OCI-LY3 (cell line): ENCODE results near the gene IMMP2L.

ENCODE experiments used
- H2AFZ ChIP-seq: fragments of 200-600, 300-600 bp; shearing (Covaris generic); 2 replicates; pipeline ENCODE4 v1.6.0; 2014; ENCODE audit warnings: antibody characterized with exemption, low read depth, low read length
- H3K27ac ChIP-seq: fragments of 200-600, 300-600 bp; sonication (generic); 2 replicates; pipeline ENCODE4 v1.5.1; 2014; ENCODE audit warnings: mild to moderate bottlenecking, low read length, moderate library complexity, mixed read lengths
- H3K27me3 ChIP-seq: fragments of 200-600, 300-600 bp; sonication (generic); 2 replicates; pipeline ENCODE4 v1.6.1; 2014; ENCODE audit warnings: low read depth, low read length, mixed read lengths
- H3K36me3 ChIP-seq: fragments of 200-600, 300-600 bp; sonication (generic); replicated peaks from 2 replicates; pipeline ENCODE3; 2014; ENCODE audit warnings: low read depth, low read length, mixed read lengths
- H3K4me1 ChIP-seq: fragments of 300-600, 200-600 bp; sonication (generic); 2 replicates; pipeline ENCODE4 v1.6.1; 2014; ENCODE audit warnings: low read length, mixed read lengths
- H3K4me2 ChIP-seq: fragments of 200-600, 300-600 bp; sonication (generic); 2 replicates; pipeline ENCODE4 v1.6.1; 2014; ENCODE audit warnings: low read length, mixed read lengths
- H3K4me3 ChIP-seq: fragments of 300-600, 200-600 bp; sonication (generic); 2 replicates; pipeline ENCODE4 v1.5.1; 2014; ENCODE audit warnings: antibody characterized with exemption, mild to moderate bottlenecking, low read length, moderate library complexity
- H3K79me2 ChIP-seq: fragments of 300-600, 200-600 bp; shearing (Covaris generic); 2 replicates; pipeline ENCODE4 v1.6.1; 2014; ENCODE audit warnings: mild to moderate bottlenecking, low read length, mixed read lengths
- H3K9ac ChIP-seq: fragments of 300-600, 200-600 bp; shearing (Covaris generic); 2 replicates; pipeline ENCODE4 v1.6.0; 2014; ENCODE audit warnings: mild to moderate bottlenecking, low read length, moderate library complexity
- H3K9me3 ChIP-seq: fragments of 200-600, 300-600 bp; shearing (Covaris generic); 2 replicates; pipeline ENCODE4 v1.6.1; 2014; ENCODE audit warnings: low read length, mixed read lengths; ENCODE audit not compliant: insufficient read depth
- H4K20me1 ChIP-seq: fragments of 200-600, 300-600 bp; sonication (generic); 2 replicates; pipeline ENCODE4 v1.6.1; 2016; ENCODE audit warnings: low read length, mixed read lengths; ENCODE audit not compliant: insufficient read depth
- CTCF ChIP-seq: fragments of 200-600, 300-600 bp; sonication (generic); IDR thresholded peaks from 2 replicates; pipeline ENCODE4 v1.5.1; 2014; ENCODE audit warnings: antibody characterized with exemption, low read length, low read depth
- EZH2phosphoT487 ChIP-seq: fragments of 200-600 bp; shearing (Covaris generic); IDR thresholded peaks from 2 replicates; pipeline ENCODE4 v1.6.1; 2018; ENCODE audit warnings: antibody characterized with exemption, mixed run types, low read depth

The IMMP2L gene

GRCh38 chr7:111429781-111430180 lies 132.5 kb downstream of the IMMP2L start:
- H3K27ac ChIP-seq, result no peak overlapping the region
- no peaks in the 10 kb centered on the region for H3K9me3 ChIP-seq
- no peaks in the 10 kb centered on the region for H4K20me1 ChIP-seq

GRCh38 chr7:111424768-111425167 lies 137.5 kb downstream of the IMMP2L start:
- H3K4me1 ChIP-seq, result no peaks in the 10 kb centered on the region
- H3K27ac ChIP-seq, result no peak overlapping the region
- no peak overlapping the region for H3K4me2 ChIP-seq
- no peak overlapping the region for H3K4me3 ChIP-seq
- H2AFZ ChIP-seq, result no peak overlapping the region
- H3K36me3 ChIP-seq, result no peaks in the 10 kb centered on the region
- H4K20me1 ChIP-seq, result no peaks in the 10 kb centered on the region
- no peak overlapping the region for H3K9ac ChIP-seq
- TF ChIP-seq CTCF, result no peak
- no peaks in the 10 kb centered on the region for H3K27me3 ChIP-seq
- no peaks in the 10 kb centered on the region for H3K79me2 ChIP-seq
- no peaks in the 10 kb centered on the region for H3K9me3 ChIP-seq

More at GRCh38 chr7:111429781-111430180, 132.5 kb downstream of the IMMP2L start:
- H3K4me3 ChIP-seq, result no peak overlapping the region
- H3K4me2 ChIP-seq, result no peak overlapping the region
- no peak overlapping the region for H3K9ac ChIP-seq
- no peaks in the 10 kb centered on the region for H3K79me2 ChIP-seq
- H3K4me1 ChIP-seq, result no peaks in the 10 kb centered on the region
- no peaks in the 10 kb centered on the region for H3K27me3 ChIP-seq
- H3K36me3 ChIP-seq, result no peaks in the 10 kb centered on the region
- TF ChIP-seq CTCF, result no peak
- no peak for TF ChIP-seq EZH2phosphoT487
- no peak overlapping the region for H2AFZ ChIP-seq

GRCh38 chr7:111414374-111414773 lies 147.9 kb downstream of the IMMP2L start:
- Histone ChIP-seq H3K36me3 (no peaks in the 10 kb centered on the region), H3K4me2 (no peak overlapping the region), H4K20me1 (no peaks in the 10 kb centered on the region), H3K27ac (no peak overlapping the region), H3K79me2 (no peaks in the 10 kb centered on the region), H3K27me3 (no peaks in the 10 kb centered on the region), H3K4me3 (no peak overlapping the region), H2AFZ (no peak overlapping the region), H3K4me1 (no peaks in the 10 kb centered on the region), H3K9ac (no peak overlapping the region), H3K9me3 (no peaks in the 10 kb centered on the region)
- TF ChIP-seq EZH2phosphoT487 (no peak), CTCF (no peak)

GRCh38 chr7:111413739-111414138 lies 148.6 kb downstream of the IMMP2L start:
- no peaks in the 10 kb centered on the region for H3K36me3 ChIP-seq
- H3K9ac ChIP-seq, result no peak overlapping the region
- no peak overlapping the region for H2AFZ ChIP-seq
- TF ChIP-seq CTCF (no peak), EZH2phosphoT487 (no peak)
- H3K79me2 ChIP-seq, result no peaks in the 10 kb centered on the region
- no peaks in the 10 kb centered on the region for H4K20me1 ChIP-seq
- no peaks in the 10 kb centered on the region for H3K4me1 ChIP-seq
- no peak overlapping the region for H3K4me2 ChIP-seq
- H3K27ac ChIP-seq, result no peak overlapping the region
- H3K4me3 ChIP-seq, result no peak overlapping the region
- H3K9me3 ChIP-seq, result no peaks in the 10 kb centered on the region
- no peaks in the 10 kb centered on the region for H3K27me3 ChIP-seq
